Measurements from ENCODE around the gene HSDL1. TPM values are rescaled to one million over a fixed set of nuclear protein-coding genes. Genes with fewer than 3 reads are reported as not detected.

The HSDL1 gene
- total RNA-seq, 1 experiment from 2014 or later: 35.8 TPM

DNA sequence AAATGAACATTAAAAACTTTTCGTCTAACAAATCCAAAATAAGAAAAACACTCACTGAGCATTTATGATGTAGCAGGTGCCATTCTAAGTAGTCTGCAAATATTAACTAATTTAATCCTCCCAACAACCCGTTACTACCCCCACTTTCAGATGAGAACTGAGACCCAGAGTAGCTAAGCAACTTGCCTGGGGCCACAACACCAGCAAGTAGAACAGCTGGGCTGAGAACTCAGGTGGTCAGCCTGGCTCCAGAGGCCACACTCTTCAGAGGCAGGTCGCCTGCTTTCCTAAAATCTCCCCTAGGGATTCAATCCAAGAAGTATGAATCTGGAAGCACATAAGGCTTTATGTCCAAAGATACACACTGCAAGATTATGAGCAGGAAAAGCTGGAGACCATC is 34.5 kb downstream of the HSDL1 start:
- no peak overlapping the region for H3K9ac ChIP-seq (ENCODE audit: low read length)
- no peak overlapping the region for H3K27ac ChIP-seq (ENCODE audit: low read depth, low read length)
- H2AFZ ChIP-seq (ENCODE audit: low read depth, low read length, poor library complexity, severe bottlenecking): no peak overlapping the region
- no peaks in the 10 kb centered on the region for H3K9me3 ChIP-seq (ENCODE audit: control insufficient read depth in 1 of 2, insufficient read depth in 1 of 2, low read depth in 1 of 2, low read length in 2 of 2)
- intact Hi-C loops (cut with micrococcal nuclease): no loop called here
- H3K9me2 ChIP-seq (ENCODE audit: insufficient read depth): no peaks in the 10 kb centered on the region
- peaks cover 6% of the 10 kb centered on the region in 2 experiments for H3K4me1 ChIP-seq (ENCODE audit: control insufficient read depth in 1 of 2, insufficient read depth in 2 of 2, low read length in 2 of 2)
- RAD21 ChIA-PET (ENCODE audit: low non-redundant PET in 1 of 2, low total read pairs in 2 of 2, uncharacterized antibody in 2 of 2, unreplicated experiment in 2 of 2): no interaction called here
- no peak overlapping the region for H3K4me3 ChIP-seq (replicated peaks in 1 of 2; ENCODE audit: low read depth in 1 of 2, low read length in 2 of 2)
- no peaks in the 10 kb centered on the region for H3K27me3 ChIP-seq (ENCODE audit: insufficient read depth, low read length)
- BruUV-seq (replicated peaks): no TSS peak
- no peak overlapping the region for H3K4me2 ChIP-seq (ENCODE audit: low read length)
- no peak for ATAC-seq
- peaks cover 98% of the 10 kb centered on the region for H3K79me2 ChIP-seq (ENCODE audit: insufficient read depth, low read length)
- H4K20me1 ChIP-seq (ENCODE audit: insufficient read depth): no peaks in the 10 kb centered on the region
- no peak for TF ChIP-seq ZNF274 (IDR thresholded peaks at IDR 0.05; ENCODE audit: low read depth, low read length)
- TF ChIP-seq, protein P1, sequence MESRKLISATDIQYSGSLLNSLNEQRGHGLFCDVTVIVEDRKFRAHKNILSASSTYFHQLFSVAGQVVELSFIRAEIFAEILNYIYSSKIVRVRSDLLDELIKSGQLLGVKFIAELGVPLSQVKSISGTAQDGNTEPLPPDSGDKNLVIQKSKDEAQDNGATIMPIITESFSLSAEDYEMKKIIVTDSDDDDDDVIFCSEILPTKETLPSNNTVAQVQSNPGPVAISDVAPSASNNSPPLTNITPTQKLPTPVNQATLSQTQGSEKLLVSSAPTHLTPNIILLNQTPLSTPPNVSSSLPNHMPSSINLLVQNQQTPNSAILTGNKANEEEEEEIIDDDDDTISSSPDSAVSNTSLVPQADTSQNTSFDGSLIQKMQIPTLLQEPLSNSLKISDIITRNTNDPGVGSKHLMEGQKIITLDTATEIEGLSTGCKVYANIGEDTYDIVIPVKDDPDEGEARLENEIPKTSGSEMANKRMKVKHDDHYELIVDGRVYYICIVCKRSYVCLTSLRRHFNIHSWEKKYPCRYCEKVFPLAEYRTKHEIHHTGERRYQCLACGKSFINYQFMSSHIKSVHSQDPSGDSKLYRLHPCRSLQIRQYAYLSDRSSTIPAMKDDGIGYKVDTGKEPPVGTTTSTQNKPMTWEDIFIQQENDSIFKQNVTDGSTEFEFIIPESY (IDR thresholded peaks at IDR 0.05; ENCODE audit: extremely low read depth, insufficient replicate concordance, low read length): no peak
- TF ChIP-seq SIN3A (IDR thresholded peaks at IDR 0.05; ENCODE audit: low read depth): no peak
- no peak for TF ChIP-seq ELF1 (IDR thresholded peaks at IDR 0.05; ENCODE audit: borderline replicate concordance, low read depth)
- TF ChIP-seq, protein P2, sequence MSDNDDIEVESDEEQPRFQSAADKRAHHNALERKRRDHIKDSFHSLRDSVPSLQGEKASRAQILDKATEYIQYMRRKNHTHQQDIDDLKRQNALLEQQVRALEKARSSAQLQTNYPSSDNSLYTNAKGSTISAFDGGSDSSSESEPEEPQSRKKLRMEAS (IDR thresholded peaks at IDR 0.05): no peak
- no peak for TF ChIP-seq EZH2 (IDR thresholded peaks at IDR 0.05)
- TF ChIP-seq CEBPB (IDR thresholded peaks at IDR 0.05; ENCODE audit: low read depth): no peak
- TF ChIP-seq EZH2phosphoT487 (IDR thresholded peaks at IDR 0.05; ENCODE audit: borderline replicate concordance): no peak
- no peak for TF ChIP-seq POLR2A (IDR thresholded peaks at IDR 0.05; ENCODE audit: borderline replicate concordance, extremely low read depth, insufficient read depth, insufficient read length)
- POLR2A ChIA-PET: no interaction called here
- DNase-seq (ENCODE audit: low read depth, low spot score): no peak
- CTCF ChIA-PET: interaction anchor here (1.5 kb wide), 1 partner anchor 24 kb away, joined by 3 read pairs; no protein-coding TSS in a partner anchor
- H3K36me3 ChIP-seq (ENCODE audit: control insufficient read depth in 1 of 2, insufficient read depth in 2 of 2, low read length in 2 of 2): no peaks in the 10 kb centered on the region; a peak in 1 of 4 replicates

All from HCT116 (cell line).